Duodenal mucosa (tissue), 2 donors: ENCODE measurements around the gene PLEKHS1.

Experiments used
- H3K27ac ChIP-seq: one replicate; pipeline ENCODE4 v1.7.0; 2013; ENCODE audit warnings: low read depth, low read length
- H3K27me3 ChIP-seq, 2 donors: one replicate each; pipeline ENCODE4 v1.7.0; 2013; ENCODE audit warnings: low read length in 2 of 2, control low read depth in 1 of 2; ENCODE audit not compliant: insufficient read depth in 2 of 2, control insufficient read depth in 1 of 2
- H3K36me3 ChIP-seq, 2 donors: one replicate each; pipeline ENCODE4 v1.7.0; 2013; ENCODE audit warnings: low read length in 2 of 2, control low read depth in 1 of 2; ENCODE audit not compliant: insufficient read depth in 2 of 2, control insufficient read depth in 1 of 2
- H3K4me1 ChIP-seq, 2 donors: one replicate each; pipeline ENCODE4 v1.7.0; 2013; ENCODE audit warnings: low read length in 2 of 2, control low read depth in 1 of 2; ENCODE audit not compliant: insufficient read depth in 2 of 2, control insufficient read depth in 1 of 2
- H3K4me3 ChIP-seq, 2 donors: one replicate each; pipeline ENCODE4 v1.7.0; 2013; ENCODE audit warnings: low read length in 2 of 2, low read depth in 1 of 2
- H3K9ac ChIP-seq, 2 donors: one replicate each; pipeline ENCODE4 v1.7.0; 2013; ENCODE audit warnings: low read length in 2 of 2, low read depth in 1 of 2
- H3K9me3 ChIP-seq, 2 donors: one replicate each; pipeline ENCODE4 v1.7.0; 2013; ENCODE audit warnings: low read length in 2 of 2, control low read depth in 1 of 2; ENCODE audit not compliant: control insufficient read depth in 1 of 2

The PLEKHS1 gene

DNA sequence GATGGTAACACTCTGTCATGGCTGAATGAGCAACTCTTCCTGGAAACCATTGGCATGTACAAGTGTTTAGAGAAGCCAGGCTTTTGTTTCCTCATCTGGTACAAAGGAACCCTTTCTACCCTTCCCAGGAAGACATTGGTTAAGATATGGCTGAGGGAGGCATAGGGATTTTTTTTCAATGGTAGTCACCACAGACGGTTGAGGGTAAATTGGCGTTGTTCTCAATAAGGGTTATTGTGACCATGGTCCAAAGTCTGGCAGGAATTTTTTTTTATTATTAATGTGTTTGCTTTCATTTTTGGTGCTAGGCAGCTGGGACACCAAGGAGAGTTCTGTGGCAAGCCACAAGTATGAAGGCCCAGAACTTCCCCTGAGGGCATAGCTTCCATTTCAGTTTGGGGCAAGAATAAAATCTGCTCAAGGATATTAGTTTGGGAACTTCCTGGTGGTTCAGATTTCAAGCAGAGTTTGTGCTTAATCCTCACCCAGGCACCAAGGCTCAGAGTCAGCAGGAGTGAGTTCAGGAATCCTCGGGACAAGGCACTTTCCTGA is at the start of gene PLEKHS1:
Gene PLEKHS1, plus strand, starts transcription at position 502 of the 552 bp plus-strand sequence. CDS start 3,596 bp downstream, outside the sequence.
- Histone ChIP-seq H3K9ac (peak within 1 kb of the TSS; percentile 55 to 62), H3K36me3 (no peaks in the 10 kb centered on the region), H3K27ac (peak within 1 kb of the TSS; percentile 52), H3K4me1 (peaks cover 28 to 32% of the 10 kb centered on the region in 2 donors), H3K4me3 (peak within 1 kb of the TSS; percentile 60), H3K27me3 (no peaks in the 10 kb centered on the region), H3K9me3 (no peaks in the 10 kb centered on the region)

DNA sequence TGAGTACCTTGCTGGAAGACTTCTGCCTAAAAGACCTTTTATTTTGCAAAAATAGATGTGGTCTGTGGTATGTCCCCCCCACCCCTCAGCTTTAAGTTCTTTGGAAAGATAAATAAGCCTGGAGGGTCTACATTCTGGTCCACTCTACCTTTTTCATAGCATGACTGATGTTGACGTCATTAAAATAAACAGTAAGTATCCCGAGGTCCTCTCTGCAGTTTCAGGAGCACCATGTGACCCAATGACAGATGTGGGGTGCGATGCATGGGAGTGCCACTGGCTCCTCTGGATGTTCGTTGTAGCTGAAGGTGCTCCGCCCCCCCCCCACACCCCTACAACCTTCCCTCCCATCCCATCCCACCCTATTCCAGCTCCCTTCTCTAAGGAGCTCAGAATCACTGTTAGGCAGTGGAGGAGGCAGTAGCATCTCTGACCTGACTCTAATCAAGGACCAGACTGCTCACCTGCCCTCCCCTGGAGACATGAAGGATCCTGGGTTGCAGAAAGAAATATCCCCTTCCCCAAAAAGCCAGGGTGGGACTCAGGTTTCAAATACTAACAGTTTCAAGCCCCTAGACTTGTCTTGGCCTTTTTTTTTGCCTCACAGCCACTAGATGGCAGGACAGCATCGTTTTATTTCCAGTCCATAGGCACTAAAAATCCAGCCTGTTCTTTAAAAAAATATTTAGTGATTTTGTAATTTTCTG is 46.7 kb upstream of the PLEKHS1 start:
- no peaks in the 10 kb centered on the region for H3K27me3 ChIP-seq
- H3K4me3 ChIP-seq, result no peak overlapping the region
- peaks cover 4 to 17% of the 10 kb centered on the region in 2 donors for H3K4me1 ChIP-seq
- H3K9ac ChIP-seq, result no peak overlapping the region
- peaks cover 12 to 37% of the 10 kb centered on the region in 2 donors for H3K36me3 ChIP-seq
- H3K9me3 ChIP-seq, result no peaks in the 10 kb centered on the region
- no peak overlapping the region for H3K27ac ChIP-seq

DNA sequence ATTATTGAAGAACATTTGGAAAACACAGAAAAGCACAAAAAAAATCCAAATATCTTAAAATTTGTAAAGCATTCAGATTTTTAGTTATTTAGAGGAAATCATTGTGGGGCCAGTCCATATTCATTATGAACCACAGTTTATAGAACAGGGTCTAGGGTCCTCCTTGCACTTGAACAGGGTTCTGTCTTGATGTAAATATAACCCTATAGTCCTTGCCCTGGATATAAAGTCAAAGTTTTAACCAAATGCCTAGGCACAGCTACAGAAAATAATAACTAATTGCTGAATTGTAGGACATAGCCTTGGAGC is 46.2 kb upstream of the PLEKHS1 start:
- Histone ChIP-seq H3K27ac (no peak overlapping the region), H3K4me3 (no peak overlapping the region), H3K27me3 (no peaks in the 10 kb centered on the region), H3K9me3 (no peaks in the 10 kb centered on the region), H3K9ac (no peak overlapping the region), H3K4me1 (peaks cover 7 to 17% of the 10 kb centered on the region in 2 donors), H3K36me3 (peaks cover 12 to 36% of the 10 kb centered on the region in 2 donors)

DNA sequence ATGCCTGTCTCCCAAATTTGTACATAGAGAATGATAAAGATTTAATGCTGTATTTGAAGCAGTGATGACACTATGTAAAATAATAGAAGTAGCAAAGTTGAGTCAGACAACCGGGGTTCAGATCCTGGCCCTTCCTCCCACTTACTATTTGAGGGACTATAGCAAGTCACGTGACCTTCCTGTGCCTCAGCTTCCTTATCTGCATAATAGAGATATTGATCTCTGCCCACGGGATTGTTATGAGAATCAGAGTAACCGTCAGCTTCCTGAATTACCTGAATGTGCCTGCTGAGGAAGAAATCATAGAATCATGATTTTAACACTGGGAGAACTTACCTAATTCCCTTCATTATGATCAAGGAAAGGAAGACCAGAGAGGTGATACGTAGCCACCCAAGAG is 44.9 kb upstream of the PLEKHS1 start:
- peaks cover 7 to 17% of the 10 kb centered on the region in 2 donors for H3K4me1 ChIP-seq
- H3K27me3 ChIP-seq, result no peaks in the 10 kb centered on the region
- H3K27ac ChIP-seq, result no peak overlapping the region
- H3K9ac ChIP-seq, result no peak overlapping the region
- peaks cover 18 to 26% of the 10 kb centered on the region in 2 donors for H3K36me3 ChIP-seq
- no peak overlapping the region for H3K4me3 ChIP-seq
- no peaks in the 10 kb centered on the region for H3K9me3 ChIP-seq

DNA sequence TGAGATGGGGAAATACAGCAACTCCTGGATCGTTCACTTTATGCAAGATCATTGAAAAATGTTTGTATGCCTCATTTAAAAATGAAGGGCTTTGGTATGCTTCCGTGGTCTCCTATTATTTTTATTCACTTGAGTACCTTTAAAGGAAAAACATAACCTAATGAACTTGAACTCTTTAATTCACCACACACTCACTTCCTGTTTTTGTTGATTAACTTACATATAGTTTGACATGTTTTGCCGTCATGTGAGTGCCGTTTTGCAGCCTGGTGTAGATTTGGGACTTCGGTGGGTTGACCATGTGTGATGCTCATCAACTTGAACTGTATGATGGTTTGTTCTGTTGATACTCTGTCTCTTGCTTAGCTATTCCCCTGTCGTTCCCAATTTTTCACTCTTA is 42.8 kb upstream of the PLEKHS1 start:
- Histone ChIP-seq H3K4me3 (no peak overlapping the region), H3K9me3 (no peaks in the 10 kb centered on the region), H3K36me3 (peaks cover 17 to 22% of the 10 kb centered on the region in 2 donors), H3K9ac (no peak overlapping the region), H3K27ac (no peak overlapping the region), H3K27me3 (no peaks in the 10 kb centered on the region), H3K4me1 (peaks cover 13 to 17% of the 10 kb centered on the region in 2 donors)

DNA sequence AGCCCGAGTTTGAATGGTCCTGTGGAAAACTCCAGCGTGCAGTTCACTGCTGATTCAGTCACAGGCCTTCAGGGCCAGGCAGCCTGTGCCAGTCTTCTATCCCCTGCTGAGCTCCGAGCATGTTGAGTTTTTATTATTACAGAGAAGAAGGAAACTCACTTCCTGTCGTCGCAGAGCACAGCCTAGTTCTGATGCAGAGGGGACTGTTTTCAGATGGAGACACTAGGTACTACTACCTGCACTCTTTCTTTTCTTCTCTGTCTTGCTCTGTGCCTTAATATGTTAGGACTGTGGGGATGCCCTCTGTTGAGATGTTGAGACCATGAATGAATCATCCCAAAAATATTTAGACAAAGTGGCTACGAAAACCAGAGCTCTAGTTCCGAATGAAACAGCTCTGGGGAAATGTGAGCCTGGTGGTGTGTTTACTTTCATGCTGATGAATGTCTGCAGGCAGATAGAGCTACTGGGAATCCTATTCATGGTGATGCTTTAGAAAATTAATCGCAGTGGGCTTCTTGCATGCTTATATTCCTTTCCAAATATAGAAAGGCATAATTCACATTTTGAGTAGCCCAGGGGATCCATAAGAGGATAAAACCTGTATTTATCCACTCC is 42.2 kb upstream of the PLEKHS1 start:
- Histone ChIP-seq H3K27ac (no peak overlapping the region), H3K9ac (no peak overlapping the region), H3K36me3 (peaks cover 18 to 19% of the 10 kb centered on the region in 2 donors), H3K4me3 (no peak overlapping the region), H3K4me1 (peaks cover 18 to 21% of the 10 kb centered on the region in 2 donors), H3K27me3 (no peaks in the 10 kb centered on the region), H3K9me3 (no peaks in the 10 kb centered on the region)

DNA sequence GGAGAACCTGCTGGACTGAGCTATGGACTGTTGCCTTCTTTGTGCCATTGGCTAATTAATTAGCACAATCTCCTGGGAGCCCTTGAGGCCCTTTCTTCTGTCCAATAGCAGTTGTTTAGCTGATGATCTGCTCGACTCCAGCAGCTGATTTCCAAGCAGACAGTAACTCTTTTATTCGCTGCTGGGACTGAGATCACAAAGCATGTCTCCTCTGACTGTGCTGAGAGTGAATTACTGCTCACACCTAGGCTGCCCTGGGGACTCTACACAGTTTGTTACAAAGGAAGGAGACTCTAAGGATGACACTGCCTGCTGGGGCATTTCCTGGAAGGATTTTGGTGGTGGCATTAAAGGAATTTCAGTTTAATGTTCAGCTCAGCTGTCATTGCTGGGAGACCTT is 40.3 kb upstream of the PLEKHS1 start:
- Histone ChIP-seq H3K27ac (no peak overlapping the region), H3K9ac (no peak overlapping the region), H3K4me3 (no peak overlapping the region), H3K9me3 (no peaks in the 10 kb centered on the region), H3K36me3 (peaks cover 22% of the 10 kb centered on the region in 2 donors), H3K4me1 (peaks cover 14 to 18% of the 10 kb centered on the region in 2 donors), H3K27me3 (no peaks in the 10 kb centered on the region)

DNA sequence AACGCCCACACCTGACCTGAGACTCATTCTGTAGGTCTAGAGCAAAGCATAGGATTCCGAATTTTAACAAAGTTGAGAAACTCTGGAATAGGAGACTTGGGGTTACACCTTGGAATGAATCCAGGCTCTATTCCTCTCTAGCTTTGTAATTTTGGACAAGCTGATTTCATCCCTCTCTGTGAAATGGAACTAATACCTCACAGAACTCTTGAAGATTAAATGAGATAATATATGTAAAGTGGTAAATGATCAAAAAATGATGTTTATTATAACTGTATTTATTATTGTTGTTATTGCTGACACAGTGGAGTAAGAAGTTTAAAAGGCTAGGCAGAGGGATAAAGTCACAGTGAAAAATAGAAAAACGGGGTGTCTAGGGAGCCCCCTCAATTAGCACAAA is 39.5 kb upstream of the PLEKHS1 start:
- Histone ChIP-seq H3K4me1 (peaks cover 9 to 18% of the 10 kb centered on the region in 2 donors), H3K27me3 (no peaks in the 10 kb centered on the region), H3K4me3 (no peak overlapping the region), H3K9ac (no peak overlapping the region), H3K9me3 (no peaks in the 10 kb centered on the region), H3K36me3 (peaks cover 19 to 22% of the 10 kb centered on the region in 2 donors), H3K27ac (no peak overlapping the region)

DNA sequence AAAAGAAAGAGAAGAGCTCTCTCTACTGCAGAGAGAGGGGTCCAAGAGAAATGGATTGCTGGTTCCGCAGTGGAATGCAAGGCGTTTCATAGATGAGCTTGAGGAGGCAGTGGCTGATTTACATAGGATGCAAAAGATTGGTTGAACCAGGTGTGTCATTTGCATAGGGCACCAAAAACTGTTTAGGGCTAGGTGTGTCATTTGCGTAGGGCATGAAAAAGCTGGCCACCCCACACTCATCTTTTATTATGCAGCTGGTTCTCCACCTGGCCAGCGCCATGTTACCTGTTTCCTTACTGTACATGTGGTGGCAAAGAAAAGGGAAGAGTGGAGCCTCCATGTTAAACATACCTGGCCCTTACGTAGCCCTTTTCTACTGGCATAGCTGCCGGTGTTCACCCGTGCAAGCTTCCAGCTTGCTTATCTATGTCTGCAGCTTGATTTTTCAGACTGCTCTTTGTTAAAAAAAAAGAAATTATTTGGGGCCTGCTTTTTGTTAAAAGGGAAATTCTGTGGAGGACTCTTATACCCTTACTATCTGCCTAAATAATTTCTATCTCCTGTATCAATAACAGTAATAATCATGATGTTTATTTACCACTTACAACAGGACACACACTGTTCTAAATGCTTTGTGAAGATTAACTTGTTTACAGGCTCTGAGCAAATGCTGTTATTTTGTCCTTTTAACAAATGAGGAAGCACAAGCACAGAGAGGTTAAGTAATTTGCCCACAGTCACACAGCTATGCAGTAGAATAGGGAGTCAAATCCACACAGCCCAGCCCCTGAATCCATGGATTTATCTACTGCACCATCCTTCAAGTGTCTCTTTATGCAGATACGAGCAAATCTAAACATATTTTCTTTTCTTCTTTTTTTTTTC is 38.5 kb upstream of the PLEKHS1 start:
- Histone ChIP-seq H3K9ac (no peak overlapping the region), H3K27me3 (no peaks in the 10 kb centered on the region), H3K9me3 (no peaks in the 10 kb centered on the region), H3K27ac (no peak overlapping the region), H3K4me1 (peaks cover 9 to 14% of the 10 kb centered on the region in 2 donors), H3K4me3 (no peak overlapping the region), H3K36me3 (peaks cover 17 to 22% of the 10 kb centered on the region in 2 donors)

DNA sequence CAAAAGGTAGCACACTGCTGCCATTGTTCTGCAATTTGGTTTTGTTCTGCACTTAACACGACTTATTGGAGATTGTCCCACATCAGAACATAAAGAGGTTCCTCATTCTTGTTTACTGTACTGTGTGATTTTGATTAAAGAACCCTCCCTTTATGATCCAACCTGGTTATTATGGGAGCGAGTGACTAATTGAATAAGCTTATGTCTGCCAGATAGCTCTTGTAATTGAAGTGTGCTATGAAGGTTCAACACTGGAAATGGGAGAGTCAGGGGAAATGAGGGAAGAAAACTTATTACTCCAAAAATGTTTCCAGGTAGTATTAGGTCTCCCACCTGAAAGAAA is 37.9 kb upstream of the PLEKHS1 start:
- Histone ChIP-seq H3K27ac (no peak overlapping the region), H3K4me3 (no peak overlapping the region), H3K27me3 (no peaks in the 10 kb centered on the region), H3K4me1 (peaks cover 9 to 17% of the 10 kb centered on the region in 2 donors), H3K36me3 (peaks cover 18 to 23% of the 10 kb centered on the region in 2 donors), H3K9ac (no peak overlapping the region), H3K9me3 (no peaks in the 10 kb centered on the region)
